ENCODE measurements around the gene KIT.

Gene KIT

GRCh38 chr4:54651050-54651449, 6.7 kb upstream of the KIT start:
- no peak for DNase-seq (ENCODE audit: low read depth)
- TF ChIP-seq CTCF (IDR thresholded peaks at IDR 0.05; ENCODE audit: low read length, missing control alignments), result no peak
- no peak overlapping the region for H3K4me3 ChIP-seq (replicated peaks; ENCODE audit: low read depth, low read length)

- TF ChIP-seq CTCF (IDR thresholded peaks at IDR 0.05; ENCODE audit: low read length, missing control alignments), result no peak
- no peak overlapping the region for H3K4me3 ChIP-seq (replicated peaks; ENCODE audit: low read depth, low read length)
- DNase-seq (ENCODE audit: low read depth), result no peak
Observed at GRCh38 chr4:54654753-54655152, 3.0 kb upstream of the KIT start.

GRCh38 chr4:54657185-54657550, 589 bp upstream of the KIT start:
- TF ChIP-seq CTCF (IDR thresholded peaks at IDR 0.05; ENCODE audit: low read length, missing control alignments), result no peak
- no peak for DNase-seq (ENCODE audit: low read depth)
- no peak overlapping the region for H3K4me3 ChIP-seq (replicated peaks; ENCODE audit: low read depth, low read length)

- peak; percentile 40 for DNase-seq (ENCODE audit: low read depth)
- H3K4me3 ChIP-seq (replicated peaks; ENCODE audit: low read depth, low read length), result peak overlapping the region; percentile 55
- TF ChIP-seq CTCF (IDR thresholded peaks at IDR 0.05; ENCODE audit: low read length, missing control alignments), result peak; percentile 17
Observed at GRCh38 chr4:54658252-54659093, 716 bp downstream of the KIT start.

GRCh38 chr4:54659313-54659712, 1.6 kb downstream of the KIT start:
- DNase-seq (ENCODE audit: low read depth), result peak; percentile 28
- peak overlapping the region; percentile 55 for H3K4me3 ChIP-seq (replicated peaks; ENCODE audit: low read depth, low read length)
- TF ChIP-seq CTCF (IDR thresholded peaks at IDR 0.05; ENCODE audit: low read length, missing control alignments), result no peak

GRCh38 chr4:54659749-54660535, 2.2 kb downstream of the KIT start:
- H3K4me3 ChIP-seq (replicated peaks; ENCODE audit: low read depth, low read length), result no peak overlapping the region
- TF ChIP-seq CTCF (IDR thresholded peaks at IDR 0.05; ENCODE audit: low read length, missing control alignments), result no peak
- no peak for DNase-seq (ENCODE audit: low read depth)

All from fibroblast of pulmonary artery (primary cell).